Endothelial cell of umbilical vein (primary cell): ENCODE results near the gene CRHR2. TPM values are rescaled to one million over a fixed set of nuclear protein-coding genes. Genes with fewer than 3 reads are reported as not detected.

Source experiments
- BruUV-seq: library from RNA; stranded (reverse); fragments of 400-500 nt; replicated peaks from 2 replicates; lab custom pipeline; 2021; lab: Mats Ljungman, UMichigan
- CTCF ChIA-PET: fragments of 300-600, 350-600 bp; sonication (Branson Sonifier 250); formaldehyde crosslinking; loops from one replicate; lab custom pipeline; 2021; ENCODE audit warnings: antibody characterized with exemption, inconsistent platforms; lab: Charles Lee
- POLR2A ChIA-PET: fragments of 300-600, 350-600 bp; sonication (Branson Sonifier 250); formaldehyde crosslinking; loops from one replicate; lab custom pipeline; 2021; ENCODE audit warnings: antibody characterized with exemption, inconsistent platforms; lab: Charles Lee
- DNase-seq: peaks from one replicate; pipeline ENCODE4 v3.0.0-alpha.2; 2011; ENCODE audit warnings: low read depth, low spot score
- FAIRE-seq: peaks from 2 replicates; lab custom pipeline; 2011; peaks lifted over from hg19 to GRCh38; lab: Jason Lieb, UNC
- H2AFZ ChIP-seq: 2 replicates; pipeline ENCODE4 v1.6.0; 2012; ENCODE audit warnings: low read depth, low read length, control low read depth, inconsistent platforms
- H3K27ac ChIP-seq: 2 replicates; pipeline ENCODE4 v1.5.1; 2011; ENCODE audit warnings: low read depth, mild to moderate bottlenecking, control low read depth, low read length, moderate library complexity; ENCODE audit not compliant: insufficient read depth
- H3K27me3 ChIP-seq, 2 experiments: 2 replicates each; pipeline versions ENCODE4 v1.6.0 to v1.6.1; 2011; ENCODE audit warnings: low read length in 2 of 2, mixed read lengths in 1 of 2; ENCODE audit not compliant: control insufficient read depth in 2 of 2, insufficient read depth in 2 of 2
- H3K36me3 ChIP-seq, 2 experiments: 2 replicates in 1 of 2; 3 replicates in 1 of 2; pipeline ENCODE4 v1.5.1; 2011; ENCODE audit warnings: low read length in 2 of 2, mild to moderate bottlenecking in 1 of 2, moderate library complexity in 1 of 2; ENCODE audit not compliant: control insufficient read depth in 2 of 2, insufficient read depth in 2 of 2; ENCODE audit errors: extremely low read depth in 1 of 2
- H3K4me1 ChIP-seq: 3 replicates; pipeline ENCODE4 v1.5.1; 2011; ENCODE audit warnings: mild to moderate bottlenecking, low read length; ENCODE audit not compliant: control insufficient read depth, insufficient read depth; ENCODE audit errors: extremely low read depth
- H3K4me2 ChIP-seq: 2 replicates; pipeline ENCODE4 v1.6.1; 2011; ENCODE audit warnings: low read length, control low read depth, mixed read lengths; ENCODE audit not compliant: insufficient read depth
- H3K4me3 ChIP-seq, 3 experiments: fragments of 200-600 bp in 1 of 3; sonication (generic), shearing (Covaris generic) in 1 of 3; replicated peaks in 1 of 3; 2 replicates each; pipeline ENCODE4 v1.5.1; 2011 to 2016; ENCODE audit warnings: control low read depth in 3 of 3, low read length in 3 of 3, mild to moderate bottlenecking in 2 of 3, inconsistent platforms in 1 of 3, low read depth in 1 of 3, moderate library complexity in 1 of 3; ENCODE audit not compliant: insufficient read depth in 1 of 3
- H3K79me2 ChIP-seq: 2 replicates; pipeline ENCODE4 v1.6.0; 2012; ENCODE audit warnings: low read length, inconsistent platforms; ENCODE audit not compliant: control insufficient read depth, insufficient read depth
- H3K9ac ChIP-seq: replicated peaks from 2 replicates; pipeline ENCODE3; 2011; ENCODE audit warnings: low read length, control low read depth; ENCODE audit not compliant: insufficient read depth; ENCODE audit errors: extremely low read depth
- H3K9me1 ChIP-seq: replicated peaks from 3 replicates; pipeline ENCODE4 v1.6.0; 2011; ENCODE audit warnings: mild to moderate bottlenecking, low read length; ENCODE audit not compliant: control insufficient read depth, insufficient read depth; ENCODE audit errors: extremely low read depth
- H3K9me3 ChIP-seq: replicated peaks from 2 replicates; pipeline ENCODE4 v1.5.1; 2012; ENCODE audit warnings: low read length, inconsistent platforms; ENCODE audit not compliant: control insufficient read depth, insufficient read depth
- H4K20me1 ChIP-seq: replicated peaks from 2 replicates; pipeline ENCODE3; 2011; ENCODE audit warnings: mild to moderate bottlenecking, low read length; ENCODE audit not compliant: control insufficient read depth, insufficient read depth; ENCODE audit errors: extremely low read depth
- CTCF ChIP-seq, 2 donors: IDR thresholded peaks; 1 replicate in 1 of 2; 2 replicates in 1 of 2; pipeline ENCODE4 v1.5.1; 2011; ENCODE audit warnings: low read length in 2 of 2, mild to moderate bottlenecking in 2 of 2, moderate library complexity in 2 of 2, control low read depth in 1 of 2, inconsistent platforms in 1 of 2, low read depth in 1 of 2; ENCODE audit not compliant: insufficient read depth in 1 of 2; ENCODE audit errors: extremely low read depth in 1 of 2
- EZH2 ChIP-seq: IDR thresholded peaks from 2 replicates; pipeline ENCODE4 v1.6.1; 2012; ENCODE audit warnings: borderline replicate concordance, low read depth, mild to moderate bottlenecking, moderate library complexity, low read length, inconsistent platforms; ENCODE audit not compliant: severe bottlenecking
- FOS ChIP-seq: IDR thresholded peaks from 2 replicates; pipeline ENCODE4 v1.6.1; 2011; ENCODE audit warnings: mild to moderate bottlenecking, low read length, moderate library complexity, borderline replicate concordance; ENCODE audit not compliant: insufficient read depth
- GATA2 ChIP-seq: IDR thresholded peaks from 2 replicates; pipeline ENCODE4 v1.7.0; 2011; ENCODE audit warnings: low read depth, mild to moderate bottlenecking, moderate library complexity, mixed read lengths, low read length; ENCODE audit not compliant: insufficient read length, insufficient read depth
- JUN ChIP-seq: IDR thresholded peaks from 2 replicates; pipeline ENCODE4 v1.6.1; 2011; ENCODE audit warnings: borderline replicate concordance, low read depth; ENCODE audit not compliant: insufficient read length, insufficient read depth
- MAX ChIP-seq: IDR thresholded peaks from 2 replicates; pipeline ENCODE4 v1.6.1; 2011; ENCODE audit not compliant: insufficient read depth, insufficient read length
- MYC ChIP-seq: IDR thresholded peaks from one replicate; pipeline ENCODE4 v1.6.1; 2011; ENCODE audit warnings: mild to moderate bottlenecking, low read depth, low read length
- POLR2A ChIP-seq: IDR thresholded peaks from 2 replicates; pipeline ENCODE4 v1.6.1; 2012; ENCODE audit warnings: low read depth, mild to moderate bottlenecking, control low read depth, low read length
- POLR2AphosphoS5 ChIP-seq: IDR thresholded peaks from 2 replicates; pipeline ENCODE4 v1.6.1; 2012; ENCODE audit warnings: low read depth, mild to moderate bottlenecking, control low read depth, low read length, moderate library complexity; ENCODE audit not compliant: insufficient read depth
- dilution Hi-C: fragments of 300-500 bp; cut with MboI; formaldehyde crosslinking; loops from one replicate; pipeline ENCODE4 v1.15.0; 2019; ENCODE audit warnings: low sequenced_read_pairs; ENCODE audit not compliant: extremely low pct_ligation_motif_present
- intact Hi-C: fragments of 100-400 bp; cut with micrococcal nuclease; formaldehyde crosslinking; loops from one replicate; pipeline ENCODE4 v1.10.0; 2022
- polyA plus RNA-seq, 4 experiments: library from polyadenylated mRNA; depleted of rRNA in 3 of 4; stranded (reverse) in 3 of 4; unstranded in 1 of 4; fragments of >200 nt; gene quantifications; 2 replicates each; pipeline versions ENCODE4 v1.2.1 to v1.2.3, GENCODE V29; 2011 to 2012; ENCODE audit warnings: missing spikeins in 1 of 4
- total RNA-seq: library from RNA; stranded (reverse); gene quantifications from 2 replicates; pipeline ENCODE4 v1.2.3, GENCODE V29; 2021

The CRHR2 gene
- total and polyA plus RNA-seq, 2 donors (not counting 3 experiments of a cell fraction or from before 2014, with no cell fraction given), result not detected

GRCh38 chr7:30616318-30616717 lies 65.9 kb downstream of the CRHR2 start:
- H3K9me3 ChIP-seq, result no peaks in the 10 kb centered on the region
- DNase-seq, result no peak
- TF ChIP-seq MAX (no peak), MYC (no peak), FOS (no peak), CTCF (IDR thresholded peaks at IDR 0.05; ENCODE audit: extremely low read depth in 1 of 2, insufficient read depth in 1 of 2, low read depth in 1 of 2, low read length in 2 of 2) (no peak), POLR2AphosphoS5 (no peak), EZH2 (no peak), GATA2 (no peak), JUN (no peak), POLR2A (no peak)
- no peak overlapping the region for H3K9ac ChIP-seq
- ChIA-PET POLR2A (no interaction called here), CTCF (no interaction called here)
- no peak overlapping the region for H2AFZ ChIP-seq
- H3K36me3 ChIP-seq, result peaks cover 19 to 35% of the 10 kb centered on the region in 2 experiments
- peaks cover 37% of the 10 kb centered on the region for H3K79me2 ChIP-seq
- H3K4me1 ChIP-seq, result peaks cover 11% of the 10 kb centered on the region
- H3K4me2 ChIP-seq, result no peak overlapping the region
- no peak for FAIRE-seq
- dilution Hi-C loops, result no loop called here
- H4K20me1 ChIP-seq, result no peaks in the 10 kb centered on the region
- H3K27me3 ChIP-seq, result no peaks in the 10 kb centered on the region
- no TSS peak for BruUV-seq
- no peak overlapping the region for H3K27ac ChIP-seq
- no peak overlapping the region for H3K4me3 ChIP-seq
- intact Hi-C loops, result no loop called here
- H3K9me1 ChIP-seq, result no peaks in the 10 kb centered on the region
